Measurements from ENCODE around the gene SCAMP3. TPM values are rescaled to one million over a fixed set of nuclear protein-coding genes. Genes with fewer than 3 reads are reported as not detected.
"Not testable (repeated sequence)": the region's sequence is repeated elsewhere in the genome, so short reads cannot be mapped to it uniquely, and the experiment has no call there.

Gene SCAMP3
- total RNA-seq, 2 donors from 2014 or later = 98.9 to 107 TPM

- no peaks in the 10 kb centered on the region for H3K9me3 Mint-ChIP-seq
- peak in 1 of 2 donors; percentile 73 for DNase-seq (ENCODE audit: low spot score in 2 of 2)
- peak overlapping the region; percentile 87 to 96 for H3K27ac Mint-ChIP-seq
- peak; percentile 50 to 55 for ATAC-seq
- H3K36me3 Mint-ChIP-seq = peaks cover 0 to 18% of the 10 kb centered on the region in 2 donors
Observed at GRCh38 chr1:155226188-155226909, 35.8 kb downstream of the SCAMP3 start.

GRCh38 chr1:155225404-155225759 is 36.8 kb downstream of the SCAMP3 start:
- peak overlapping the region; percentile 65 to 96 for H3K27ac Mint-ChIP-seq
- not testable (repeated sequence) for DNase-seq (ENCODE audit: low spot score in 2 of 2); ATAC-seq; H3K9me3 Mint-ChIP-seq
- H3K36me3 Mint-ChIP-seq = peaks cover 0 to 18% of the 10 kb centered on the region in 2 donors

- no peak for ATAC-seq
- H3K27ac Mint-ChIP-seq = no peak overlapping the region
- no peaks in the 10 kb centered on the region for H3K9me3 Mint-ChIP-seq
- H3K36me3 Mint-ChIP-seq = peaks cover 0 to 18% of the 10 kb centered on the region in 2 donors
- DNase-seq (ENCODE audit: low spot score in 2 of 2) = no peak
Observed at GRCh38 chr1:155223047-155223446, 39.1 kb downstream of the SCAMP3 start.

- not testable (repeated sequence) for H3K36me3 Mint-ChIP-seq; DNase-seq (ENCODE audit: low spot score in 2 of 2); ATAC-seq; H3K9me3 Mint-ChIP-seq
- H3K27ac Mint-ChIP-seq = peak overlapping the region in 1 of 2 donors; percentile 67
Observed at GRCh38 chr1:155220211-155220965, 41.8 kb downstream of the SCAMP3 start.

- H3K9me3 Mint-ChIP-seq = no peaks in the 10 kb centered on the region
- H3K27ac Mint-ChIP-seq = peak overlapping the region in 1 of 2 donors; percentile 67
- peak; percentile 60 to 80 for ATAC-seq
- DNase-seq (ENCODE audit: low spot score in 2 of 2) = no peak
- no peaks in the 10 kb centered on the region for H3K36me3 Mint-ChIP-seq
Observed at GRCh38 chr1:155219592-155220031, 42.5 kb downstream of the SCAMP3 start.

- peak in 1 of 2 donors; percentile 36 for DNase-seq (ENCODE audit: low spot score in 2 of 2)
- Mint-ChIP-seq H3K27ac (peak overlapping the region in 1 of 2 donors; percentile 67), H3K9me3 (no peaks in the 10 kb centered on the region), H3K36me3 (no peaks in the 10 kb centered on the region)
- peak; percentile 28 to 68 for ATAC-seq
Observed at GRCh38 chr1:155218854-155219591, 43.1 kb downstream of the SCAMP3 start.

- H3K36me3 Mint-ChIP-seq; H3K9me3 Mint-ChIP-seq; DNase-seq (ENCODE audit: low spot score in 2 of 2); ATAC-seq: not testable (repeated sequence)
- H3K27ac Mint-ChIP-seq = peak overlapping the region in 1 of 2 donors; percentile 6
Observed at GRCh38 chr1:155214702-155215101, 47.5 kb downstream of the SCAMP3 start.

- DNase-seq (ENCODE audit: low spot score in 2 of 2); H3K9me3 Mint-ChIP-seq; ATAC-seq; H3K27ac Mint-ChIP-seq; H3K36me3 Mint-ChIP-seq: not testable (repeated sequence)
Observed at GRCh38 chr1:155212051-155212440, 50.1 kb downstream of the SCAMP3 start.

GRCh38 chr1:155211381-155212050 is 50.6 kb downstream of the SCAMP3 start:
- not testable (repeated sequence) for ATAC-seq; H3K9me3 Mint-ChIP-seq; H3K27ac Mint-ChIP-seq; H3K36me3 Mint-ChIP-seq; DNase-seq (ENCODE audit: low spot score in 2 of 2)

- no peak overlapping the region for H3K27ac Mint-ChIP-seq
- no peaks in the 10 kb centered on the region for H3K9me3 Mint-ChIP-seq
- ATAC-seq (no peak), DNase-seq (ENCODE audit: low spot score in 2 of 2) (no peak)
- H3K36me3 Mint-ChIP-seq = no peaks in the 10 kb centered on the region
Observed at GRCh38 chr1:155210314-155211104, 51.7 kb downstream of the SCAMP3 start.

GRCh38 chr1:155209312-155209721 is 52.8 kb downstream of the SCAMP3 start:
- ATAC-seq (no peak), DNase-seq (ENCODE audit: low spot score in 2 of 2) (no peak)
- Mint-ChIP-seq H3K27ac (peak overlapping the region; percentile 91 to 93), H3K36me3 (no peaks in the 10 kb centered on the region), H3K9me3 (no peaks in the 10 kb centered on the region)

GRCh38 chr1:155208541-155209311 is 53.4 kb downstream of the SCAMP3 start, which contains the start of gene MTX1:
MTX1 (plus strand) TSS chr1:155208695; CDS start chr1:155208805, 110 bp downstream.
- Mint-ChIP-seq H3K9me3 (no peaks in the 10 kb centered on the region), H3K36me3 (no peaks in the 10 kb centered on the region), H3K27ac (peak within 1 kb of the TSS; percentile 93 to 96)
- ATAC-seq (peak; percentile 85 to 89), DNase-seq (ENCODE audit: low spot score in 2 of 2) (peak; percentile 84 to 88)

GRCh38 chr1:155207806-155208540 is 54.2 kb downstream of the SCAMP3 start, which contains the start of gene THBS3:
THBS3 (minus strand) TSS chr1:155207897; CDS start chr1:155207876, 21 bp downstream.
- H3K9me3 Mint-ChIP-seq = no peaks in the 10 kb centered on the region
- no peaks in the 10 kb centered on the region for H3K36me3 Mint-ChIP-seq
- H3K27ac Mint-ChIP-seq = peak within 1 kb of the TSS; percentile 93 to 96
- ATAC-seq = no peak
- DNase-seq (ENCODE audit: low spot score in 2 of 2) = no peak
